Mucosa of descending colon (tissue), 3 donors: ENCODE results near the gene SLC8A3. TPM values are rescaled to one million over a fixed set of nuclear protein-coding genes. Genes with fewer than 3 reads are reported as not detected.
"Not testable (repeated sequence)": the region's sequence is repeated elsewhere in the genome, so short reads cannot be mapped to it uniquely, and the experiment has no call there.

ENCODE experiments used
- ATAC-seq: fragments of 200-7000 bp; cut with Tn5 transposase; one replicate; pipeline ENCODE4 v1.9.1; 2020; ENCODE audit warnings: mild to moderate bottlenecking, moderate library complexity
- DNase-seq, 3 donors: peaks; one replicate each; pipeline ENCODE4 v3.0.0-alpha.2; 2020
- H3K36me3 ChIP-seq: fragments of 200-600 bp; one replicate; pipeline ENCODE4 v1.8.0; 2021; ENCODE audit warnings: low read depth, mild to moderate bottlenecking
- H3K4me1 ChIP-seq: fragments of 200-600 bp; one replicate; pipeline ENCODE4 v1.8.0; 2021; ENCODE audit warnings: low read depth, mild to moderate bottlenecking
- H3K4me3 ChIP-seq: fragments of 200-600 bp; one replicate; pipeline ENCODE4 v1.8.0; 2021; ENCODE audit warnings: mild to moderate bottlenecking
- H3K9me3 ChIP-seq: fragments of 200-600 bp; one replicate; pipeline ENCODE4 v1.8.0; 2021; ENCODE audit warnings: mild to moderate bottlenecking
- CTCF ChIP-seq: fragments of 200-600 bp; IDR thresholded peaks from one replicate; pipeline ENCODE4 v1.8.0; 2022; ENCODE audit warnings: antibody characterized with exemption, mild to moderate bottlenecking
- intact Hi-C, 2 donors: fragments of 100-400 bp; cut with DNase I in 1 of 2; cut with micrococcal nuclease in 1 of 2; formaldehyde crosslinking; loops; one replicate each; pipeline versions ENCODE4 v1.11.0 to v1.11.1; 2022; cut with DNase I, micrococcal nuclease
- long read RNA-seq, 2 donors: library from polyadenylated mRNA; unstranded; transcript quantifications; one replicate each; pipeline ENCODE4 v2.0.0, GENCODE V29; 2019 to 2021
- total RNA-seq, 3 donors: library from RNA; stranded (reverse); fragmentation: NEBNext Ultra II Directional in 2 of 3; extraction: Animal tissue kit (Norgen Biotek cat#: 25700) in 2 of 3; gene quantifications; one replicate each; pipeline versions ENCODE4 v1.2.1 to v1.2.4, GENCODE V29; 2021 to 2023
- donor health status: DM: no; HTN: no; CAD: no; lungs with moderate emphysema.
- donor health status: DM: no; HTN: no; CAD: no.
- donor health status: DM: no; HTN: yes; CAD: no.

The SLC8A3 gene
- 1 to 10 TPM in 1 of 3 donors, under 1 TPM in 2; 0.41 to 1.2 (median 0.67) TPM for total RNA-seq
- long read RNA-seq, donor 1 = 0 reads
- long read RNA-seq, donor 2 = 0 reads

- no peak for TF ChIP-seq CTCF
- Histone ChIP-seq H3K4me1 (peaks cover 4% of the 10 kb centered on the region), H3K4me3 (no peak within 1 kb of the TSS), H3K9me3 (no peaks in the 10 kb centered on the region), H3K36me3 (no peaks in the 10 kb centered on the region)
- intact Hi-C loops = no loop called here
- peak in 2 of 3 donors; percentile 2 to 48 for DNase-seq
- peak; percentile 47 for ATAC-seq
These were observed at the start of gene SLC8A3 for GRCh38 chr14:70188659-70189455. TSS of gene SLC8A3 (minus strand) at chr14:70188951. CDS start at chr14:70168422, 20,529 bp downstream.

GRCh38 chr14:70237710-70238109, 49.0 kb upstream of the SLC8A3 start:
- TF ChIP-seq CTCF = no peak
- Histone ChIP-seq H3K4me3 (no peak overlapping the region), H3K4me1 (no peaks in the 10 kb centered on the region), H3K36me3 (no peaks in the 10 kb centered on the region), H3K9me3 (no peaks in the 10 kb centered on the region)
- DNase-seq (no peak), ATAC-seq (no peak)
- intact Hi-C loops = no loop called here

GRCh38 chr14:70234066-70234950, 45.6 kb upstream of the SLC8A3 start:
- no peaks in the 10 kb centered on the region for H3K9me3 ChIP-seq
- TF ChIP-seq CTCF = no peak
- intact Hi-C loops = no loop called here
- H3K4me3 ChIP-seq = no peak overlapping the region
- no peaks in the 10 kb centered on the region for H3K36me3 ChIP-seq
- no peaks in the 10 kb centered on the region for H3K4me1 ChIP-seq
- DNase-seq (no peak), ATAC-seq (no peak)

GRCh38 chr14:70231756-70232544, 43.2 kb upstream of the SLC8A3 start:
- intact Hi-C loops, H3K9me3 ChIP-seq, H3K36me3 ChIP-seq, H3K4me3 ChIP-seq, DNase-seq, ATAC-seq, H3K4me1 ChIP-seq: not testable (repeated sequence)

- H3K4me3 ChIP-seq, intact Hi-C loops, H3K9me3 ChIP-seq, H3K36me3 ChIP-seq, H3K4me1 ChIP-seq, DNase-seq, ATAC-seq: not testable (repeated sequence)
These were observed 41.3 kb upstream of the SLC8A3 start for GRCh38 chr14:70229877-70230640.
